CD4-positive, alpha-beta T cell treated with Interleukin-17A for 1 hour (primary cell): ENCODE data around the gene TRIM8.

Source experiments
- DNase-seq: peaks from one replicate; pipeline ENCODE4 v3.0.0-alpha.2; 2020

TRIM8 gene

DNA sequence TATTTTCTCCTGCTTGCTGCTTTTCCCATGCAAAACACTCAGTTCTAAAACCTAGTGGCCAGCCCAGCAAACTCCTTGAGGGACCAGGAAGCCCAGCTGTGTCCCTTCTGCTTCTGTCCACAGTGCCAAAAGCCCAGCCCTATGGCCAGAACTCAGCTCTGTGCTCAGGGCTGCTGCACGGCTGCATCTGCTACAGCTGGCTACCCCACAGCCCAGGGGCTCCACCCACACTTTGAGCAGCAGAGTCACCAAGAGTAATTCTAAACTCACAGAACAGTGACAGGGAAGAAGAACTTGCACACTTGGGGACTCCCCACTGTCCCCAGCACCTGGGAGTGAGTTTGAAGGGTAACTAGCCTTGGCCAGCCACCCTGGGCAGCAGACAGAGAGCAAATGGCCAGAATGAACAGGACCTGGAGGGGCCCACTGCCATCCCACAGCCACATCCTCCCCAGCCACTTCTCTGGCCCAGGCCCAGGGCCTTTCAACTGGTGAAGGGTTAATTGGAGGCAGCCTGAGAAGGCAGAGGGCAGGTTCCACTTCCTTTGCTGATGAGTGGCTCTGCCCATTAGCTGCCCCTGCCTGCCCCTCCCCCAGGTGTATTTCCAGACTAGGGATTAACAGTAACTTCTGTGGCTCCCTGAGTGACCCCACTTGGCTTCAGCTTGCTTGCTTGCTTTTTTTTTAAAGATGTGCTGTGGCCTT is 28.1 kb upstream of the TRIM8 start:
- DNase-seq = no peak

GRCh38 chr10:102617041-102617440 is 27.2 kb upstream of the TRIM8 start:
- no peak for DNase-seq

GRCh38 chr10:102617816-102618215 is 26.5 kb upstream of the TRIM8 start:
- DNase-seq = no peak

DNA sequence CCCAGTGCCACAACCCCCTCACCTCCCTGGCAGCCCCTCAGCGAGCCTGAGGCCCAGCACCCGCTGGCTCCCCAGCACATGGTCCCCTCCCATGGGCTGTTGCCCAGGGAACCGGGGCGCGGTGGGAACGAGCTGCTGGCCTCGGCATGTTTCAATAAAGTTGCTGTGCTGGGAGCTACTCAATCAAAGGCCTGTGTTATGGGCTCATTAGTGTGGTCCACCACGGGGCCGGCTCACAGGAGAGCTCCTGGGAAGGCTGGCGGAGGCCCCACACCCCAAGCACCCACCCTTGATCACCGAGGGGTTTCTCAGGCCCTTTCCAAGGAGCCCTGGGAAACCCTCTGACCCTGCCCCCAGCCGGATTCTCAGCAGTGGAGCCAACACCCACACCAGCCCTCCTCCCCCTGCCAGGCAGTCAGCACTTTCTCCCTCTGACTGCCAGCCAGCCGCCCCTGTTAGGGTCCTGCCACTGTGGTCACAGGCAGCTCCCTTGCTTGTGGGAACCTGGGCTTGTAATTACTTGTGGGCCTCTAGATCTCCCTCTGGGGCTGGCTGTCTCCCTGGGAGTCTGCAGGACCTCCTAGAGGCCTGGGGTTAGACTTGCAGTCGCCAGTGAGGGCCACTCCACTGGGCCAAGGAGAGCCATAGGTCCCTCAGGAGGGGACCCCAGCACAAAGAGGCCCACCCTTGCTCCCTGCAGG is 24.8 kb upstream of the TRIM8 start:
- DNase-seq = no peak

DNA sequence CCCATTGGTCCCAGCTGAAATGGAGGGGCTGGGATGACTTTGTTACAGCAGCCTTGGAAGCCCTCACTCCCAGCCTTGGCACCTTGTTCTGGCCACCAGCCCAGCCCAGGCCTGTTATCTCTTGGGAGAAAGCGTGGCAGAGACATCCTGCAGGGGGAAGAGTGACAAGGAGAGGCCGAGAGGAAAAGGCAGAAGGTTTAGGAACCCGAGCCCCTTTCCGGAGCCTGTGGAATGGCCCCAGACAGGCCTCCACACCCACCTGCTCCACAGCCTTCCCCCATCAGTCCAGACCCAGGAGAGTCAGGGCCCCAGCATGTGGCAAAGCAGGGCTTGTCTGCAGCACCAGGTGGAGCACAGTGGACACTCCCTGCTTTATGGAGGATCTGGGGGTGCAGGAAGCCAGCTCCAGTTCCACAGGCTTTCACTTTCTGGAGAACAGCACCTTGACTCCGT is 24.1 kb upstream of the TRIM8 start:
- no peak for DNase-seq

DNA sequence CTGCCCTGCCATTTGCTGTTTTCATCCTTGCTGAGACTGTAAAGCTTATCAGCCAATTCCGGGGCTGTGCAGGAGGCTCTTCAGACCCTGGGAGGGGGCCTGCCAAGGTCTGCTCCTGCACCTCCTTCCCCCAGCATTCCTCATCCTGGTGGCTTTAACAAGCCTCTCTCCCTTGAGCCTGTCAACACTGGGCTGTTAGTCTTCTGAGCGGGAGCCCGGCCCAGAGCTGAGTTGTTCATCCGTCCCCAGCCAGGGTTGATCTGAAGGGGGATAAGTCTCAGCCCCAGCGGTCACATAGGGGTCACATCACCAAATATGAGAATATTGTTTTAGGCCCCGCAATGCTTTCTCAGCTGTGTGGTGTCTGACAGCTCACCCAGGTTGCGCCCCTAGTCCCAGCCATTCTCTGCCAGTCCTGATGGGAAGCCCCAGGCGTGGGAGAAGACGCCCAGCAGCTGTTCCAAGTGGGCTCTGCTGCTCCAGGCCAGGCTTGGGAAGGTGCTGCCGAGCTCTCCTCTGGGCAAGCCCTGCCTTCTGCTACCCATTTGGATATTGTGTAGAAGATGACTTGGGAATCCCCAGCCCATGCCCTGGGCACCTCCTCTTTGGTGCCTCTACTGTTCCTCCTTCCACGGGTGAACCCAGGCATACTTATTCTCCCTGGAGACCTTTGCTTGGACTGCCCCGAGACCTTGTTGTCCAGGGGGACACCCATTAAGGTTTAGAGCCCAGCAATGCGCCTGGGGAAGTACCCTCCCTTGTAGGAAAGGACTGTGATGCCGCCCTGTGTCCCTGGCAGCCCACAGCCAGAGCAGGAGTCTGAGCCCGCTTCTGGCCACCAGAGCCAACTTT is 23.5 kb upstream of the TRIM8 start:
- DNase-seq = no peak

GRCh38 chr10:102621443-102622325 is 22.6 kb upstream of the TRIM8 start:
- DNase-seq = no peak

GRCh38 chr10:102624094-102624493 is 20.2 kb upstream of the TRIM8 start:
- DNase-seq = no peak

GRCh38 chr10:102624751-102625645 is 19.3 kb upstream of the TRIM8 start:
- no peak for DNase-seq

DNA sequence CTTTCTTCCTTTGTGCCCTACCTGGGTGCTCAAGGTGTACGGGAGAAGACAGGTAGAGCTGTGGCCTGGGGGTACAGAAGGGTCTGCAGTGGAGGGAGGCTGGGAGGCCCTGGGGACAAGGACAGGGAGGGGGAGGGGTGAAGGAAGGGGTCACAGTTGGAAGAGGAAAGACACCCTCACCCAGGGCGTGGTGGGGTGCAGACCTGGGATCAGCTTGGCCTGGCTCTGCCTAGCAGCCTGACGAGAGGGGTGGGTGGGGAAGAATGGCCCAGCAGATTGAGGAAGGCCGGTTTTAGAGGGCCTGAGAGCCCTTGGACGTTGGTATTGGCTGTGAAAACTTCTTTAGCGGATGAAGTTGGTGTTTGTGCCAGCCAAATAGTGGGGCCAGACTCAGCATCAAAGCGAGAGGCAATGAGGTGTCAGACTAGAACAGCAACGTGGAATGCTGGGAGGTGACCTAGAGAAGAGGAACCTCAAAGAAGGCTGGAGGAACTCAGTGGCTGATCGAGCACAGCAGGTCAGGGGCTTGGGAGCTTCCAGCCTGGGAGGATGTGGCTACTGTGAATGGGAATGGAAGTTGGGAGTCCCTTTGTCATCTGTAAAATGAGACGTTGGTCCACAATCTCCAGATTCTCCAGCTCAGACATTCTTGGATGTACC is 18.1 kb upstream of the TRIM8 start:
- no peak for DNase-seq

DNA sequence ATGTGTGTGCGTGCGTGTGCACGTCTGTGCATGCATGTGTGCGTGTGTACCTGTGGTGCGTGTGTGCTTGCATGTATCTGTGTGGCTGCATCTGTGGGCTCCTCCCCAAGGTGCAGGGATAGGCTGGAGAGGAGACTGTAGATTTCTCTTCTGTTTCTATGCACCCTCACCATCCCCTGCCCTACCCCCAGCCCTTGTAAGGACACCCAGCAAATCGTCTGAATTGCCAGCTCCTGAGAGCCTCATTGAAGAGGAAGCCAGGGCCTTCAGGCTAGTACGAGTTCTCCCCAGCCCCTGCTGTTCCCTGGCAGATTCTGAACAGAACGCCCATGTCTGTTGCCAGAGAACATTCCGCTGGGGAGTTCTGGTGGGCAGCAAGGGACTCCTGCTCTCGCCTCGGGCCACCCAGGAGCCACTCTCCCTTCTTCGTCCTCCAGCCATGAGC is 17.0 kb upstream of the TRIM8 start:
- no peak for DNase-seq

GRCh38 chr10:102627736-102628293 is 16.5 kb upstream of the TRIM8 start:
- DNase-seq = no peak

GRCh38 chr10:102628451-102628911 is 15.8 kb upstream of the TRIM8 start:
- DNase-seq = no peak

DNA sequence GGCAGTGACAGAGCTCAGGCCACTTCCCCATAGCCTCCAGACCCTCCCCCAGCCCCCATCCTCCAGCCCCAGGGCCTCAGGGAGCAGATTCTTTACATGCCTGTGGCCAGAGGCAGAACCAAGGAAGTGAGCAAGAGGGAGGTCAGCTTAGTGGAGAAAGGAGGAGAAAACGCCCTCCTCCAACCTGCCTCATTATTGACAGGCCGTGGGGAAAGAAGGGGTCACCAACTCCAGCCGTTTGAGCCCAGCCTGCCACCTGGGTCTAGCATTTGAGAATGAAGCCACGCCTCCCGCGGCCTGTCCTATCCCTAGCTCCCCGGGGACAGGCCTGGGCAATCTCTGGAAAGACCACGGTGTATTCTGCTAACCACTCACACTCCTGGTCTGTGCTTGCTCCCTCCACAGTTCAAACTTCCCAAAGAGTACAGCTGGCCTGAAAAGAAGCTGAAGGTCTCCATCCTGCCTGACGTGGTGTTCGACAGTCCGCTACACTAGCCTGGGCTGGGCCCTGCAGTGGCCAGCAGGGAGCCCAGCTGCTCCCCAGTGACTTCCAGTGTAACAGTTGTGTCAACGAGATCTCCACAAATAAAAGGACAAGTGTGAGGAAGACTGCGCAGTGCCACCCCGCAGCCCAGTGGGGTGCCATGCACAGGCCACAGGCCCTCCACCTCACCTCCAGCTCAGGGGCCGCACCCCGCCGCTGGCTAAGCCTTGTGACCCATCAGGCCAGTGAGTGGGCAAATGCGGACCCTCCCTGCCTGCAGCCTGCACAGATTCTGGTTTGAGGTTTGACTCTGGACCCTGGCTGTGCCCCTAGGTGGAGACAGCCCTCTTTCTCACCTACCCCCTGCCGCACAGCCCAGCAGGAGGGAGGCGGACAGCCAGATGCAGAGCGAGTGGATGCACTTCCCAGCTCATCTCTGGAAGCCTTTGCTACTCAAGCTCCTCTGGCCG is 14.3 kb upstream of the TRIM8 start:
- no peak for DNase-seq

- DNase-seq = no peak
Measured at GRCh38 chr10:102630663-102631062, 13.6 kb upstream of the TRIM8 start.

- no peak for DNase-seq
Measured at GRCh38 chr10:102631525-102632393, 12.5 kb upstream of the TRIM8 start.

DNA sequence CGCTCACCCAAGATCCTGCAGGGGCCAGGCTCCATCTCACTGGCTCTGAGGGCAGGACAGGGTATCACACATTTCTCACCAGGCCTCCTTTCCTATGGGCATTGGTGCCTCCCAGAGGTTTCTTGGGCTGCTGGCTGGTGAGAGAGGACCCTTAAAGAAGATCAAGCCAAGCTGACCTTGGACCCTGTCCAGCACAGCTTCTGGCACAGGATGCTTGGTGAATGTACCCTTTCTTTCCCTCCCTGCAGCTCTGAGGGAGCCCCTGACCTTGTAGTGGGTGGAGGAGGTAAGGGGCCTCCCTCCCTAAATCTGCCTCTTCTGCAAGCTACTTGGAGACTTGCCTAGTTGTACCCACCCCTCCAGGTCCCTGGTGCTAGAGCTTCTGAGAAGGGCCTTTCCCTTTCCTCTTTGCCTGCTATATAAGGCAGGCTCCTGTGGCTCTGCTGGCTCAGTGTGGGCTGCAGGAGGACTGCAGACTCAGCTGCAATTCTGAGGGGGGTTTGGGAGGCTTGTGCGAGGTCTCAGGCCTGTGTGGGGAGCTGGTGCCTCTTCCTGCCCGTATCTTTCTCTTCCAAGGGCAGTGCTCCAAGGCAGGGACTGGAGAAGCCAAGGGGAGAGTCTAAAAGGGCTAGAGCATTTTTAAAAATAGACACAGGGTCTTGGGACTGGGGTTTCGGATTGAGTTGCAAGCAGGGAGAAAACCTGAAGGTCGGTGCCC is 11.7 kb upstream of the TRIM8 start:
- DNase-seq = no peak
